Neuronal stem cell (in vitro differentiated cells): ENCODE data around the gene OSER1.

ENCODE experiments used
- DNase-seq: peaks from one replicate; pipeline ENCODE4 v3.0.0-alpha.2; 2013; ENCODE audit warnings: low spot score
- H2AFZ ChIP-seq: one replicate; pipeline ENCODE4 v1.6.1; 2013; ENCODE audit warnings: mild to moderate bottlenecking, low read length, inconsistent platforms
- H2AK5ac ChIP-seq: 2 replicates; pipeline ENCODE4 v1.6.1; 2013; ENCODE audit warnings: low read depth, mild to moderate bottlenecking, inconsistent platforms, low read length, moderate library complexity, mixed read lengths
- H2BK120ac ChIP-seq: 2 replicates; pipeline ENCODE4 v1.6.1; 2013; ENCODE audit warnings: low read depth, mild to moderate bottlenecking, inconsistent platforms, low read length, moderate library complexity, mixed read lengths
- H2BK12ac ChIP-seq: one replicate; pipeline ENCODE4 v1.6.1; 2013; ENCODE audit warnings: low read length, inconsistent platforms
- H2BK15ac ChIP-seq: 2 replicates; pipeline ENCODE4 v1.6.1; 2013; ENCODE audit warnings: mild to moderate bottlenecking, low read length, inconsistent platforms, mixed read lengths
- H2BK5ac ChIP-seq: one replicate; pipeline ENCODE4 v1.6.1; 2013; ENCODE audit warnings: inconsistent platforms, mild to moderate bottlenecking, low read length, moderate library complexity
- H3K14ac ChIP-seq: one replicate; pipeline ENCODE4 v1.6.1; 2013; ENCODE audit warnings: low read length, inconsistent platforms
- H3K18ac ChIP-seq: 2 replicates; pipeline ENCODE4 v1.6.1; 2013; ENCODE audit warnings: low read length, inconsistent platforms
- H3K23ac ChIP-seq: 2 replicates; pipeline ENCODE4 v1.6.1; 2013; ENCODE audit warnings: low read depth, mild to moderate bottlenecking, mixed read lengths, low read length, inconsistent platforms; ENCODE audit not compliant: poor library complexity
- H3K27ac ChIP-seq: replicated peaks from 3 replicates; pipeline ENCODE4 v1.5.1; 2013; ENCODE audit warnings: low read length, inconsistent platforms
- H3K27me3 ChIP-seq, 3 experiments: 2 replicates each; pipeline ENCODE4 v1.6.1; 2013; ENCODE audit warnings: low read length in 3 of 3, mild to moderate bottlenecking in 2 of 3, inconsistent platforms in 1 of 3, low read depth in 1 of 3, mixed read lengths in 1 of 3, moderate library complexity in 1 of 3; ENCODE audit not compliant: control insufficient read depth in 3 of 3, insufficient read depth in 3 of 3
- H3K36me3 ChIP-seq, 2 donors: replicated peaks in 1 of 2; 2 replicates each; pipeline ENCODE4 v1.6.1; 2013; ENCODE audit warnings: low read length in 2 of 2; ENCODE audit not compliant: control insufficient read depth in 2 of 2, insufficient read depth in 2 of 2
- H3K4ac ChIP-seq: 2 replicates; pipeline ENCODE4 v1.6.1; 2013; ENCODE audit warnings: inconsistent platforms, mild to moderate bottlenecking, low read length, moderate library complexity
- H3K4me1 ChIP-seq, 2 donors: 1 replicate in 1 of 2; 2 replicates in 1 of 2; pipeline ENCODE4 v1.6.1; 2013; ENCODE audit warnings: low read length in 2 of 2, low read depth in 1 of 2; ENCODE audit not compliant: control insufficient read depth in 2 of 2, insufficient read depth in 1 of 2
- H3K4me2 ChIP-seq: one replicate; pipeline ENCODE4 v1.6.1; 2013; ENCODE audit warnings: mild to moderate bottlenecking, low read length, inconsistent platforms; ENCODE audit not compliant: insufficient read depth, poor library complexity, severe bottlenecking
- H3K4me3 ChIP-seq, 2 donors: 2 replicates each; pipeline ENCODE4 v1.5.1; 2013; ENCODE audit warnings: low read length in 2 of 2, mild to moderate bottlenecking in 2 of 2, inconsistent platforms in 1 of 2, moderate library complexity in 1 of 2
- H3K79me1 ChIP-seq: one replicate; pipeline ENCODE4 v1.6.1; 2013; ENCODE audit warnings: low read depth, mild to moderate bottlenecking, inconsistent platforms, low read length, moderate library complexity
- H3K9ac ChIP-seq: one replicate; pipeline ENCODE4 v1.6.1; 2013; ENCODE audit warnings: mild to moderate bottlenecking, low read depth, low read length, inconsistent platforms; ENCODE audit not compliant: poor library complexity
- H3K9me3 ChIP-seq, 2 donors: replicated peaks in 1 of 2; 2 replicates each; pipeline versions ENCODE3 to v1.6.1; 2013; ENCODE audit warnings: low read length in 2 of 2, mild to moderate bottlenecking in 2 of 2, inconsistent platforms in 1 of 2, low read depth in 1 of 2, mixed read lengths in 1 of 2, moderate library complexity in 1 of 2; ENCODE audit not compliant: control insufficient read depth in 2 of 2, insufficient read depth in 1 of 2
- H4K8ac ChIP-seq: one replicate; pipeline ENCODE4 v1.6.1; 2013; ENCODE audit warnings: low read depth, mild to moderate bottlenecking, inconsistent platforms, low read length, moderate library complexity
- H4K91ac ChIP-seq: one replicate; pipeline ENCODE4 v1.6.1; 2013; ENCODE audit warnings: low read length, low read depth, mild to moderate bottlenecking, inconsistent platforms; ENCODE audit not compliant: poor library complexity
- WGBS, 2 donors: extraction: QIAGEN DNeasy Blood & Tissue Kit; methylation state at CpG; one replicate each; pipeline ENCODE4 v1.1.7; 2013; ENCODE audit warnings: missing lambda C conversion rate in 2 of 2, mixed read lengths in 1 of 2; ENCODE audit not compliant: insufficient read length in 2 of 2, insufficient replicate concordance in 1 of 2; ENCODE audit errors: extremely low coverage in 2 of 2; 5-methylcytosine and 5-hydroxymethylcytosine counted together

OSER1 gene

GRCh38 chr20:44221368-44221954 is 10.9 kb upstream of the OSER1 start:
- no peak overlapping the region for H3K14ac ChIP-seq

GRCh38 chr20:44219791-44220190 is 9.2 kb upstream of the OSER1 start:
- no peak for DNase-seq
- Histone ChIP-seq H2AFZ (peak overlapping the region; percentile 8), H3K4me2 (no peak overlapping the region), H3K4me1 (peaks cover 0 to 11% of the 10 kb centered on the region in 2 donors), H2BK15ac (no peak overlapping the region), H4K8ac (no peak overlapping the region), H3K27ac (no peak overlapping the region), H3K9me3 (no peaks in the 10 kb centered on the region), H3K18ac (no peak overlapping the region), H3K79me1 (no peaks in the 10 kb centered on the region), H3K27me3 (no peaks in the 10 kb centered on the region), H2BK5ac (no peak overlapping the region), H3K4me3 (no peak overlapping the region), H3K9ac (peak overlapping the region; percentile 9), H4K91ac (no peak overlapping the region), H3K23ac (no peak overlapping the region), H2AK5ac (no peak overlapping the region), H2BK120ac (no peak overlapping the region), H2BK12ac (no peak overlapping the region), H3K14ac (no peak overlapping the region), H3K4ac (no peak overlapping the region), H3K36me3 (no peaks in the 10 kb centered on the region)
- no CpG with 5 or more reads among the region's 6 CpGs for whole genome bisulfite sequencing, 2 donors

More at GRCh38 chr20:44221368-44221954, 10.9 kb upstream of the OSER1 start:
- no peaks in the 10 kb centered on the region for H3K36me3 ChIP-seq
- no peak overlapping the region for H4K91ac ChIP-seq
- no peak overlapping the region for H3K4me2 ChIP-seq
- no peak overlapping the region for H3K9ac ChIP-seq
- H3K23ac ChIP-seq, result no peak overlapping the region
- H4K8ac ChIP-seq, result no peak overlapping the region
- H2BK5ac ChIP-seq, result no peak overlapping the region
- no peaks in the 10 kb centered on the region for H3K9me3 ChIP-seq
- H3K79me1 ChIP-seq, result no peaks in the 10 kb centered on the region
- H2BK12ac ChIP-seq, result no peak overlapping the region
- H2BK120ac ChIP-seq, result no peak overlapping the region
- no peak overlapping the region for H3K4me3 ChIP-seq
- H2AFZ ChIP-seq, result no peak overlapping the region
- peak overlapping the region; percentile 44 for H3K18ac ChIP-seq
- H3K27ac ChIP-seq, result no peak overlapping the region
- H3K4ac ChIP-seq, result no peak overlapping the region
- peaks cover 0 to 11% of the 10 kb centered on the region in 2 donors for H3K4me1 ChIP-seq
- no peaks in the 10 kb centered on the region for H3K27me3 ChIP-seq
- WGBS, 2 donors, result no CpG with 5 or more reads among the region's 3 CpGs
- no peak overlapping the region for H2AK5ac ChIP-seq
- H2BK15ac ChIP-seq, result no peak overlapping the region
- DNase-seq, result no peak

- Histone ChIP-seq H3K14ac (no peak overlapping the region), H3K4ac (no peak overlapping the region), H2BK5ac (no peak overlapping the region), H4K8ac (no peak overlapping the region), H3K4me1 (peaks cover 0 to 11% of the 10 kb centered on the region in 2 donors), H3K36me3 (no peaks in the 10 kb centered on the region), H3K27me3 (no peaks in the 10 kb centered on the region), H2AFZ (peak overlapping the region; percentile 8), H3K9ac (no peak overlapping the region), H3K4me2 (no peak overlapping the region), H3K27ac (no peak overlapping the region), H3K79me1 (no peaks in the 10 kb centered on the region), H4K91ac (no peak overlapping the region), H2BK120ac (no peak overlapping the region), H3K9me3 (no peaks in the 10 kb centered on the region), H2BK15ac (no peak overlapping the region), H3K23ac (no peak overlapping the region), H2BK12ac (no peak overlapping the region), H2AK5ac (no peak overlapping the region), H3K4me3 (no peak overlapping the region), H3K18ac (no peak overlapping the region)
- WGBS, 2 donors, result no CpG with 5 or more reads among the region's 5 CpGs
- DNase-seq, result no peak
Measured at GRCh38 chr20:44219170-44219730, 8.7 kb upstream of the OSER1 start.

GRCh38 chr20:44218446-44218845 is 7.9 kb upstream of the OSER1 start:
- DNase-seq, result no peak
- WGBS, 2 donors, result no CpG with 5 or more reads among the region's 4 CpGs
- no peak overlapping the region for H3K4me3 ChIP-seq

More at GRCh38 chr20:44218446-44218845, 7.9 kb upstream of the OSER1 start:
- Histone ChIP-seq H3K36me3 (no peaks in the 10 kb centered on the region), H3K9me3 (no peaks in the 10 kb centered on the region), H4K91ac (no peak overlapping the region), H2AK5ac (no peak overlapping the region), H3K9ac (no peak overlapping the region), H4K8ac (no peak overlapping the region), H3K18ac (no peak overlapping the region), H3K4me1 (peaks cover 0 to 11% of the 10 kb centered on the region in 2 donors), H2BK15ac (no peak overlapping the region), H3K14ac (no peak overlapping the region), H3K4me2 (no peak overlapping the region), H3K79me1 (no peaks in the 10 kb centered on the region), H2AFZ (no peak overlapping the region), H2BK5ac (no peak overlapping the region), H3K4ac (no peak overlapping the region), H3K27me3 (no peaks in the 10 kb centered on the region), H2BK120ac (no peak overlapping the region), H2BK12ac (no peak overlapping the region), H3K23ac (no peak overlapping the region), H3K27ac (no peak overlapping the region)
